GM19240 (cell line): ENCODE results near the gene RAB3IP.
"Not testable (repeated sequence)": the region's sequence is repeated elsewhere in the genome, so short reads cannot be mapped to it uniquely, and the experiment has no call there.

Experiments
- DNase-seq: peaks from one replicate; pipeline ENCODE4 v3.0.0; 2011; ENCODE audit warnings: low spot score; ENCODE audit not compliant: insufficient read length

The RAB3IP gene

GRCh38 chr12:69756088-69756755 lies 17.6 kb downstream of the RAB3IP start:
- DNase-seq = no peak

GRCh38 chr12:69758105-69758504 lies 19.4 kb downstream of the RAB3IP start:
- DNase-seq = no peak

GRCh38 chr12:69759581-69759980 lies 20.9 kb downstream of the RAB3IP start:
- not testable (repeated sequence) for DNase-seq

GRCh38 chr12:69765515-69765914 lies 26.9 kb downstream of the RAB3IP start:
- DNase-seq = no peak

- DNase-seq = no peak
Measured at GRCh38 chr12:69766260-69766659, 27.6 kb downstream of the RAB3IP start.

GRCh38 chr12:69779928-69780327 lies 41.3 kb downstream of the RAB3IP start:
- DNase-seq = no peak

- DNase-seq = no peak
Measured at GRCh38 chr12:69783365-69783764, 44.7 kb downstream of the RAB3IP start.

- DNase-seq = no peak
Measured at GRCh38 chr12:69789351-69789750, 50.7 kb downstream of the RAB3IP start.

GRCh38 chr12:69792533-69792932 lies 53.9 kb downstream of the RAB3IP start:
- DNase-seq = no peak

GRCh38 chr12:69807101-69807897 lies 68.6 kb downstream of the RAB3IP start:
- not testable (repeated sequence) for DNase-seq

GRCh38 chr12:69810870-69811498 lies 72.3 kb downstream of the RAB3IP start:
- no peak for DNase-seq

GRCh38 chr12:69816082-69816481 lies 77.4 kb downstream of the RAB3IP start:
- no peak for DNase-seq

- no peak for DNase-seq
Measured at GRCh38 chr12:69821032-69821455, 82.4 kb downstream of the RAB3IP start.

- no peak for DNase-seq
Measured at GRCh38 chr12:69821456-69822159, 82.9 kb downstream of the RAB3IP start.

- DNase-seq = no peak
Measured at GRCh38 chr12:69822201-69822860, 83.7 kb downstream of the RAB3IP start.

- no peak for DNase-seq
Measured at GRCh38 chr12:69824028-69824427, 85.4 kb downstream of the RAB3IP start.

- DNase-seq = no peak
Measured at GRCh38 chr12:69824966-69825560, 86.4 kb downstream of the RAB3IP start, which contains the start of gene MYRFL. Gene MYRFL, plus strand, starts transcription at chr12:69825227. Its CDS starts 291 bp downstream, at chr12:69825518.

GRCh38 chr12:69828897-69829296 lies 90.2 kb downstream of the RAB3IP start:
- no peak for DNase-seq

- DNase-seq = no peak
Measured at GRCh38 chr12:69833696-69834095, 95.0 kb downstream of the RAB3IP start.

- no peak for DNase-seq
Measured at GRCh38 chr12:69834147-69834546, 95.5 kb downstream of the RAB3IP start.

GRCh38 chr12:69834576-69834975 lies 95.9 kb downstream of the RAB3IP start:
- DNase-seq = no peak
